CD4-positive, alpha-beta T cell treated with Interleukin-6 at 100 ng/mL for 8 hours (primary cell): ENCODE measurements around the gene CHD5.

Experiments used
- DNase-seq: peaks from one replicate; pipeline ENCODE4 v3.0.0-alpha.2; 2020; ENCODE audit warnings: mixed read lengths, low spot score

Gene CHD5

DNA sequence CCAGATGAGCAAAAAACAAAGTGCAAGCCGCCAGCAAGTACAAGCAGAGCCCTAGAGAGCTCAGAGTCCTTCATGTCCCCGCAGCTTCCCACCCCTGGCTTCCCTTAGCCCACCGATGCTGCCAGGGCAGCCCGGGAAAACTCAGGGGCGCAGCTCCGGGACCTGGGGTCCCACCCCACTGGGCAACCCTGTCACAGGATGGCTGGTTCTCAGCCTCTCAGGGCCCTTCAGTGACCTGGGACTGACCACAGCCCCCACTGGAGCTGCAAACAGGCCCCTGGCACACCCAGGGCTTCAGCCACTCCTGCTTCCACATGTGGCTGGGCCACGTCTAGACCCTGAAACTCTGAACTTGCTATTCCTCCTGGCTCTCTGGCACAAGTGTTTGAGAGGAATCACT lies 49.5 kb downstream of the CHD5 start:
- no peak for DNase-seq

DNA sequence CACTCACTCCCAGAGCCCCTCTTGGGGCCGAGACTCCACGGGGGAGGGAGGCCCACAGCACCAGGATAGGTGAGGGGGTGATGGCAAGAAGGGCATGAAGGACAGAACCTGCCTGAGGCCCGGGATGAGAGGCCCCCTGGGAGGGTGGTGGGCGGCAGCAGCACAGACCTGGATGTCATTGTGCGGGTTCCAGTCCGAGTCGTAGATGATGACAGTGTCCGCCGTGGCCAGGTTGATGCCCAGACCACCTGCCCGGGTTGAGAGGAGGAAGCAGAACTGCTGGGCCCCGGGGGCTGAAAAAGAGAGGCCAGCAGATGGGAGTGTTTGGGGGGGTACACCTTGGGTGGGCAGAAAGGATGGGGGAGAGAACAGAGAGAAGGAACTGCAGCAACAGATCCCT lies 50.1 kb downstream of the CHD5 start:
- DNase-seq, result no peak

DNA sequence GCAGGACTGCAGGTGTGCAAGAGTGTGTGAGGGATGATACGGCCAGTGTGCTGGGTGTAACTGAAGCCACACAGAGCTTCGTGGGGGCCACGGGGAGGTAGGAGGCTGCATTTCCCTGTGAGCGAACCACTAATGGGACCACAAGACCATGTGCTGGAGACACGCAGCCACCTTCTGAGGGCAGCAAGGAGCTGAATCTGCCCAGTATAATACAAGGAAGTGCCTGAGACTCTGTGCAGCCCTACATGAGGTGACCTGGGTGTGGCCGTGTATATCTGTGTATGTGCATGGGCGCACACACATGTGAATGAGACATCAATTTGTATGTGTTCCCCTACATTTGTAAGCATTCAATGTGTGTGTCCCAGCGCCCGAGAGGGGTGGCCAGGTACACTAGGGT lies 50.8 kb downstream of the CHD5 start:
- DNase-seq, result no peak

DNA sequence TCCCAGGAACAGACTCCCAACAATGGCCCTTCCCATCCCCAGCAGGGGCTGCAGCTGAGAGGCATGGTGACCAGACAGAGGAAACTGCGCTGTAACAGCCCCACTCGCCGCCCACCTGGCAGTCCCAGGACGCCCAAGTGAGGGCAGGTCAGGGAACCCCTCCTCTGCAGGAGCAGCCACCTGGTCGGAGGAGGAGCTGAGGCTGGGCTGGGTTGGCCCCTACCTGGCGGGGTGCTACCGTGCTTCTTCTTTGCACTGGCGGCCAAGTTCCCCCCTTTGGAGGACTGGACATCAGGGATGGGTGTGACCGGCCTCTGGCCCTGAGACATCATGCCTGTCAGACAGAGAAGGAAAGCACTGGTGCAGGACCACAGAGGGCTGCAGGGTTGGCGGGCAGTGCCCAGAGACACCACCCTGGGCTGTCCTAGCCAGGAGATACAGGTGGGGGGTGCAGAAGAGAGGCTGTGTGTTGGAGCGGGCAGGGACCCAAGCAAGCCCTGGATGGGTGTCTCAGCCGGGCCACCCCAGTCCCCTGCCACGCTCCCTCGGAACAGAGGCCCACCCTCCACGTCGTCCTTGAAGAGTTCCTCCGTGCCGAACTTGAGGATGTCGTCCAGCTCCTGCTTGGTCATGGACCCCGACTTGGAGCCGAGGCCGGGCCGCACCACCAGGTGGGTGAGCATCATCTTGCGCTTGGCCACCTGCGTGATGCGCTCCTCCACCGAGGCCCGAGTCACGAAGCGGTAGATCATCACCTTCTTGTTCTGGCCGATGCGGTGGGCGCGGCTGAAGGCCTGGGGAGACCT lies 51.6 kb downstream of the CHD5 start:
- DNase-seq, result no peak

DNA sequence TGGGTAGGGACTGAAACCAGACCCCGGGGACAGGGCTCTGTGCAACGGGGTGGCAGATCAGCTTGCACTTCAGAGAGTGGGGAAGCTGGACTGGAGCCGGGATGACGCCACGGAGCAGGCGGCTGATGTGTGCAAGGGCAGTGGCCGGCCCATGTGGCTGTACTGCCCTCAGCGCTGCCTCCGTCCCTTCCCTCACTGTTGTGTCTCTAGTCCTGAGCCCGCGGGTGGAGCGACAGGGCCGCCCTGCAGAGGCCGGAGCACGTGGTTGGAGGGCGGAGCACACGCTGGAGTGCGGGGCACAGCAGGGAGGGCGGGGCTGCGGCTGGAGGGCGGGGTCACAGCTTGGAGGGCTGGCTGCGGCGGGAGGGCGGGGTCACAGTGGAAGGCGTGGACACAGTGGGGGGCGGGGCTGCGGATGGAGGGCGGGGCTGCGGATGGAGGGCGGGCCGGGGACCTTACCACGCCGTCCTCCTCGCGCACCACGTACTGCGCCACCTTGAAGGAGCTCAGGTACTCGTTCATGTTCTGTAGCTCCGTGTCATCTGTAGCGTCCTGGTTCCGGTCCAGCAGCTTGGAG lies 52.4 kb downstream of the CHD5 start:
- DNase-seq, result peak; percentile 73

DNA sequence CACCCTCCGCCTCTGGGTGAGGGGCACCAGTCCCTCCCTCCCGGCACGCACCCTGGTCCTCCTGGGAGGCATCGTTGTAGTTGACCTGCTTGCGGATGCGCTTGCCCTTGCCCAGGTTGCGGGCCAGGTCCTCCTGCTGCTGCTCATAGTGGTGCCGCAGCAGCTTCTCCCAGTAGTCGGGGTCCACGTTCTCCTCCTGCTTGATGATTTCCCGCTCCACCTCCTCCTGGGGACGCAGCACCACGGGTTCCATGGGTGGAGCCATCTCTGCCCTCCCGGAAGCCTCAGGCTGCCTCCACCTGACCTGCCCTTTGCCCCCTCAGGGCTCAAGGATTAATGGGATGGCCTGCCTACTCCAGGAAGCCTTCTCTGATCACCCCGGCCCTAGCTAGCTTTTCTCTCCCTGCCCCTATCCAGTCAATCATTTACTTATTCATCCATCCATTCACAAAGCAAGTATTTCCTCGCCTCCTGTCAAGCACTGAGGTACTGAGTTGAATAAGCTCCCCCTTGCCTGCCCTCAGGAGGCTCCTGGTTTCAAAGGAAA lies 53.5 kb downstream of the CHD5 start:
- no peak for DNase-seq

DNA sequence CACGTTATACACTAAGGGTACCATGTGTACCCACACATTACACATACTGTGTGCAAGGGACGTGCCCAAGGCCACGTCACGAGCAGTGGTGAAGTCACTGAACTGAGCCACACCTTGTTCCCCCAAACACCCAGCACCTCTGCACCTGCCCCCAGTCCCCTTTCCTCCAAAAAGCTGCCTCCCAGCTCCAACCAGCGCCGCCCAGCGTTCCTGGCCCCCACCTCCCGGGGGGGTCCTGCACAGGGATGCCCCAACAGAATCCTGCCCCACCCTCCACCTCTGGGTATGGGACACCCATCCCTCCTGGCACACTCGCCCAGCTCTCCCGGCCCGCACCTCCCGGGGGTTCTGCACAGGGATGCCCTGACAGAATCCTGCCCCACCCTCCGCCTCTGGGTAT lies 54.1 kb downstream of the CHD5 start:
- DNase-seq, result no peak

DNA sequence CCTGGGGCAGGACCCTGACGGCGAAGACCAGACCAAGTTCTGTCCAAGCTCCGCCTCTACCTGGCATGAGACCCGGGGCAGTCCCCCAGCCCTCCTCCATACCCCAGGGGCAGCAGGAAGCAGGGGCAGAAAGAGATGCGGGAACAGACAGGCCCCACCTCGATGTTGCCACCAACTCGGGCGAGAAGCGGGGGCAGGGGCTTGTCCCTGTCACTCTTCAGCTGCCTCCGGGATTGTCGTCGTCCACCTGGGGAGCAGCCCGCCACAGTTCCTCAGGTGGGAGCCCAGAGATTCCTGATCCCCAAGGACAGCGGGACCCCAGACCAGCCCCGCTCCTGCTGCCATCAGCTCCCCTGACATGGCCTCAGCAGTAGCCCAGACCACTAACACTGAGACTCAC lies 54.8 kb downstream of the CHD5 start:
- DNase-seq, result no peak

DNA sequence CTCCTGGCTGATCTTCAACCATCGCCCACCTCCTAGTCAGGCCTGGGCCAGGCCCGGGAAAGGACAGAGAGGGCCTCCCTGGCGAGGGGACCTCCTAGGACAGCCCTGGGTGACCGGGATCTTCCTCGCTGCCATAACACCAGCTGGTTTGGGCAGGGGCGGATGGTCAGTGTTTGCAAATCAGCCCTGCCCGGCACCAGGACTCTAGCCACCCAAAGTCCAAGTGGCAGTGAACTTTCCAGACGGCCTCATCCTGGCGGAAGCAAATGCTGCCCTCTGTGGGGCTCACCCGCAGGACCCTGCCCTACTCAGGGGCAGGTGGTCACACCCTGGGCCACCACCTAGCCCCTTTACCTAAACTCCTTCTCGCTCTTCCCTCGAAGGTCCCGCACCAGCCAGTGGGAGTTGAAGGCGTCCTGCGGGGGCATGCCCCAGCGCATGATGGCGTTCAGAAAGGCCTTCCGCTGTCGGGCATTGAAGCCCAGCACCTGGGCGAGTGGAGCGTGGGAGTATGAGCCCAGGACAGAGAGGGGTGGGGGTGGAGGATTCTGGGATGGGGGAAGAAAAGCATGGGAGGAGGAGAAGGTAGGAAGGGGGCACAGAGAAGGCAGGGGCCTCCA lies 55.3 kb downstream of the CHD5 start:
- DNase-seq, result no peak

DNA sequence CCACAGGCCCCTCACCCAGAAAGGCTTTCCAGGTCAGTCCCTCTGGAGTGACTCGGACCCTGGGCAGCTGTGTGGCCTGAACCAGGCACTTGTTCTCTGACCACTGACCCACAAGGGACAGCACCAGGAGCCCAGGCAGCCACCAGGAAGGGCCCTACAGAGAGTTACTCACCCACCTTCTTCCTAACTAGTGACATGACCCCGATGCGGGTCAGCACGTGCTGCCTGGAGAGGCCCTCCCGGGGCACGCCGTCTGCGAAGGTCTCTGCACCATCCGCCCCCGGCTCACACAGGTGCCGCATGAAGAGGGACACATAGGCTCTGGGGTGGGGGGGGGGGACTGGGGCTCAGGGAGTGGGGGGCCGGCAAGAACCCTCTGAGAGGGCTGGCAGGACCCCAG lies 55.8 kb downstream of the CHD5 start:
- DNase-seq, result no peak

DNA sequence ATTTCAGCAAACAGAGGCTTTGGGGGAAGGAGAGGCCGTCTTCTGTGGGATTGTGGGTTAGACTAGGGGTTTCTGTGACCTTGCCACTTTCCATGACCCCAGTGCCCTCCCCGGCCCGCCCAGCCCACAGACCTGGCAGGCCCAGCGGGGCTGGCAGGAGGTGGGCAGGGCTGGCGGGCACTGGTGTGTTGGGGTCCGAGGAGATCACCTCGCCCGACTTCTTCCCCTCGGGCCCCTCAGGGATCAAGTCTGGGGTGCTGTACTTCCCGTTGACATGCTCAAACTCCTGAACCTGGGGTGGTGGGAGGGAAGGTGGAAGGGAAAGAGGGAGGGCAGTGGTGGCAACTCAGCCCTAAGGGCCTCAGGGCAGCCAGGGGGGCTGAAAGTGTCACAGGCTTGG lies 56.3 kb downstream of the CHD5 start:
- DNase-seq, result no peak

DNA sequence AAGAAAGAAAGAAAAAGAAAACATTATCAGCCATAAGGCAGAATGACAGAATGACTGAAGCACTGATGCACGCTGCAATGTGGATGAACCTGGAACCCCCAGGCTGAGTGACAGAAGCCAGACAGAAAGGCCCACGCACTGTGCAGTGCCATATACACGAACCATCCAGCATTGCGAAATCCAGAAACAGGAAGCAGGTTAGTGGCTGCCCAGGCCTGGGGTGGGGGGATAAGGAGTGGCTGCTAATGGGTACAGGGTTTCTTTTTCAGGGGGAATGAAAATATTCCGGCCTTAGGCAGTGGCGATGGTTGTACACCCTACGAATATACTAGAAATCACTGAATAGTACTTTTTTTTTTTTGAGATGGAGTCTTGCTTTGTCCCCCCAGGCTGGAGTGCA lies 57.0 kb downstream of the CHD5 start:
- no peak for DNase-seq

DNA sequence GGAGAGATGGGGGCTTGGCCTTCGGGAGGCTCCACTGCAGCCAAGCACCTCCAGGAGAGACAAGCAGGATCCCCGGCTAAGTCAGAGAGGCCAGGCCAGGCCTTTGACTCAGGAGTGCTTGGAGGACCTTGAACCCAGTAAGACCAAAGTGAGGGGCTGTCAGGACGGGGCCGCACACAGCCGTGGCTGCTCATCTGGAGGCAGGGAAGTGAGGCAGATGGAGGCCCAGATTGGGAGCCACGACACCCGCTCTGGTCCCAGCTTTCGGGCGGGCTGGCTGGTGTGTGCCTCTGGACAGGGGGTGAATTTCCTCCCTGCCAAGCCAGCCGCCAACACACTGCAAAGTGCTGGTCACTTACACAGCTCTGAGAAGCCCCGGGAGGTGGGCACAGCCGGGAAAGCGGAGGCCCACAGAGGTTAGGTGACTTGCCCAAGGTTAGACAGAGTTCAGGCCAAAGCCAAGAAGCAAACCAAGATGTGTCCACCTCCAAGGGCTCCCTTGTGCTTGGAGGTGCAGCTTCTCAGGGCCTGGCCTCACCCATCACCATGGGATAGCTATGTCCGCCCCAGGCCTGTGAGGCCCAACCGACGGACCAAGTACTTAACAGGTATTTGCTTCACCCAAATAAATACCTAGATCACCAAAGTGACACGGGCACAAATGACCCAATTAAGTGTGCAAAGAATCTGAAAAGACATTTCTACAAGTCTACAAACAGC lies 58.3 kb downstream of the CHD5 start:
- DNase-seq, result no peak

DNA sequence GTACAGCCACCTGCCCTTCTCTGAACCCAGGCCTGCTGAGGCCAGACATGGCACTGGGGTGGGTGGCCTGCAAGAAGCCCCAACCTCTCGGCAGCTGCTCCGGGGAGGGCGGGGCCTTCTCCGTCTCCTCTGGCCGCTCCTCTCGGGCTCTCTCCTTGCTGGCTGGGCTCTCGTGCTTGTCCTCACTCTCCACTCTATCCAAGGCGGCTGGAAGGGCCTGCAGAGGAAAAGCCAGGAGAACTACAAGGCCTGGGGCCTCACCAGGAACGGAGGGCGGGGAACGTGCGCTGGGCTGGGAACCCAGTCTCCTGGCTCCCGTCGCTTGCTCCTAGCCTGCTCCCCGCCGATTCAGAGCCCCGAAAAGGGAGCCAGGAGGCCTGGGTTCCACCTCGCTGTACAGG lies 59.1 kb downstream of the CHD5 start:
- no peak for DNase-seq

DNA sequence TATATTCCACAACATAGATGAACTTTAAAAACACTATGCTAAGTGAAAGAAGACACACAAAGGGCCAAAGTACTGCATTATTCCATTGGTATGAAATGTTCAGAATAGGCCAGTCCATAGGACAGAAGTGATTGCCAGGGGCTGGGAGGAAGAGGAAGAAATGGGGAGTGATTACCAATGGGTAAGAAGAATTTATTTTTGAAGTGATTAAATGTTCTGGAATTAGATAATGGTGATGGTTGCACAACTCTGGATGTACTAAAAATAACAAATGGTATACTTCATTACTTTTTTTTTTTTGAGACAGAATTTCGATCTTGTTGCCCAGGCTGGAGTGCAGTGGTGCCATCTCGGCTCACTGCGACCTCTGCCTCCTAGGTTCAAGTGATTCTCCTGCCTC lies 61.7 kb downstream of the CHD5 start:
- no peak for DNase-seq

DNA sequence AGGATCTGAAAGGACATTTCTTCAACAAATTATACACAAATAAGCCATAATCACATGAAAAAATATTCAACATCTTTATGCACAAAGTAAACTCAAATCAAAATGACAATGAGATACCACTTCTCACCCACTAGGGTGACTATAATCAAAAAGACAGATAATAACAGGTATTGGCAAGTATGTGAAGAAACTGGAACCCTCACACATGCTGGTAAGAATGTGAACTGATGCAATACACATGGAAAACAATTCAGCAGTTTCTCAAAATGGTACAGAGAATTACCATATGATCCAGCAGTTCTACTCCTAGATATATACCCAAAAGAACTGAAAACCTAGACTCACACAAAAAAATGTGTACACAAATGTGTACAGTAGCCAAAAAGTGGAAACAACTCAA lies 62.5 kb downstream of the CHD5 start:
- DNase-seq, result no peak

DNA sequence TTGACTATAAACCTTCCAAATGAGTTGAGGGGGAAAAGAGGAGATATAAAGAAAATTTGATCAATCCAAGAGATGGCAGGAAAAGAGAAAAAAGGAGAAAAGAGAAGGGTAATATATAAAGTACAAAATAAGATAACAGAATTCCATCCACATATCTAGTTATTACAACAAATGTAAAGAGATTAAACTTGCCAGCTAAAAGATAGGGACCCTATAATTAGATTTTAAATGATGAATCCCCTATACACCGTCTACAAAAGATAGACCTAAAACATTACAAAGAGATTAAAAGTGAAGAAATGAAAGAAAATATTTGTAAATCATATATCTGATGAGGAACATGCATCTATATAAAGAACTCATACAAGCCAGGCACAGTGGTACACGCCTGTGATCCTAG lies 63.1 kb downstream of the CHD5 start:
- DNase-seq, result no peak

DNA sequence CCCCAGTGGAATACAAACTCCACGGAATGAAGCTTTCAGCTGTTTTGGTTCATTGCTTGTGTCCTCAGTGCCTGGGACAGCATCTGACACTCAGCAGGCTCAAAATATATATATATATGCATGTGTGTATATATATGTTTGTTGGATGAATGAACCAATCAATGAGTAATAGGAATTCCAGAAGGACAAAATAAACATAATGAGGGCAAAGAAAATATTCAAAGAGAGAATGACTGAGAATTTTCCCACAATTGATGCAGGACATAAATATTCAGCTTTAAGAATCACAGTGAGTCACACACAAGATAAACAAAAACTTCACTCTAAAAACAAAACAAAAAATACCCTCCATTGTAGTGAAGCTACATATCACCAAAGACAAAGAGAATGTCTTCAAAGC lies 64.0 kb downstream of the CHD5 start:
- no peak for DNase-seq

DNA sequence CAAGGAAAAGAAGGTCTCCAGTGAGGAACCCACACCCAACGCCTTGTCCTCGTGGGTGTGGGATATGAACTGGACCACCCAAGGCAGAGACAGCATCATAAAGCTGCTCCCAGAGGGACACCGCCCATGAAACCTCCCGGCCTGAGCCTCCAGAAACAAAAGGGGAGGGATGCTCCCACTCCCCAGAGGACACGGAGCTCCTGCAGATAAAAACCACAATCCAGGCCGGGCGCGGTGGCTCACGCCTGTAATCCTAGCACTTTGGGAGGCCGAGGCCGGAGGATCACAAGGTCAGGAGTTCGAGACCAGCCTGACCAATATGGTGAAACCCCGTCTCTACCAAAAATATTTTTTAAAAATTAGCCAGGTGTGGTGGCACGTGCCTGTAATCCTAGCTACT lies 66.4 kb downstream of the CHD5 start:
- no peak for DNase-seq

DNA sequence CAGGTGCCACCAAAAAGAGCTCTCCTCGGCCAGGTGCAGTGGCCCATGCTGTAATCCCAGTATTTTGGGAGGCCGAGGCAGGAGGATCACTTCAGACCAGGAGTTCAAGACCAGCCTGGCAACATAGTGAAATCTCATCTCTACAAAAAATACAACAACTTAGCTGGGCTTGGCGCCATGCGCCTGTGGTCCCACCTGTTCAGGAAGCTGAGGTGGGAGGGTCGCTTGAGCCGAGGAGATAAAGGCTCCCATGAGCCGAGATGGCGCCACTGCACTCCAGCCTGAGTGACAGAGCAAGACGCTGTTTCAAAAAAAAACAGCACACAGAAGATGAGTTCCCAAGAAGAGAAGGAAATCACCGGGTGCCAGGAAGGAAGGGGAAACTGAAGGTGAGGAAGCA lies 67.0 kb downstream of the CHD5 start:
- DNase-seq, result no peak

DNA sequence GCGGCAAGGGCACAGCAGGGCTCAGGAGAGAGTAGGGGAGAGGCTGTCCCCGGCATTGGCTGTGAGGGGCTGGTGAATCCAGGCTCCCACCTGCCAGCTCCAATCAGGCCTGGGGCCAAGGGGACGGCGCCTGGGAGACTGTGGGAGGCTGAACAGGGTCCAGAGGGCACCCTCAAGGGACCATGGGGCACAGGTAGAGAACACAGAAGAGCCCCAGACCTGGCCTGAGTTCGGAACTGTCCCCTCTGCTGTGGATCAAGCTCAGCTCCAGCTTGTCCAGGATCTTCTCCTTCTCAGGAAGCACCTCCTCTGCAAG lies 67.5 kb downstream of the CHD5 start:
- DNase-seq, result no peak

DNA sequence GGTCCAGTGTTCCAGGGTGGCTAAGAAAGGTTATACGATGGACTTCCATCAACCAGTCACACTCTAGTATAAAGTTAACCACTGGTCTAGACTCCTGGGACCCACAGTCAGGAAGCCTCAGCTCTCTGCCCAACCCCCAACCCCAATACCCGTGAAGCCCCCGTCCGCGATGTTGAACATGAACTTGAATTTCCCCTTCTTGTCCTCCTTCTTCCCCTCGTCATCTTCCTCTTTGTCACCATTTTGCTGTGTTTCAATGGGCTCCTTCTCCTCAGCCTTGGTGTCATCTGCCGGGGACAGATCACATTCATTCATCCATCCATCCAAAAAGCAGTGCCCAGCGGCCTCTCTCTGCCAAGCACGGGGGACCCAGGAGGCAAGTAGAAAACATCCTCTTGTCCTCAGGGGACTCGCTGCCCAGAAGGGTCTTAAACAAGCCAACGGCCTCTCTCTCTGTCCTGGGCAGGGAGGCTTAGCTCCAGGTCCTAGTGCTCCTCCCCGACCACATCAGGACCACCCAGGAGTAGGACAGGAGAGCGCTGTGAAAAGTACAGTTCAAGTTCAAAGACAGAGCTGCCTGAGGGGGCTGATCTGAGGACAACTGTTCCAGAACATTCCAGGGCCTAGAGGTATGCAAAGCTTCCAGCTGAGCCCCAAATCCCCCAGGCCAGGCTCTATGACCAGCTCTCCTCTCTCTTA lies 68.0 kb downstream of the CHD5 start:
- no peak for DNase-seq
